ENCODE results near the gene GAS7.
A peak's percentile ranks its signal among the peaks of the same experiment; 100 is the strongest.
"Not testable (repeated sequence)": the region's sequence is repeated elsewhere in the genome, so short reads cannot be mapped to it uniquely, and the experiment has no call there.

Gene GAS7

DNA sequence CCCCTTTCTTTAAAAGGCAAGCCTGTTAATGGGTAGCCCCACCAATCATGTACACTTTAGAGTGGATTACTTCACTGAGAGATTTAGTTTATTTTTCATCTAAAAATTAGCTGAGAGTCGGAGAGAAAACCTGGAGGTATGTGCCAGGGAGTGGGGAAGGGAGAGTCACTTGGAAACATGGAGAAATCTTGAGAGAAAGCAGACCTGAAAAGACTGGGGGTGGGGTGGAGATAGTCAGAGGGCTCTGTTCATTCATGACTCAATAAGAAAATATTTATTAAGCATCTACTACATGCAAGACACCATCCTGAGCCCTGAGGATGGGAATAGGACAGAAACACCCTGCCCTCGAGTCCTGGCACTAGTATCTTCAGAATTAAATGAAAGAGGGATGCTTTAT lies 265.9 kb downstream of the GAS7 start:
- no peak for DNase-seq

- no peak for DNase-seq
Measured at GRCh38 chr17:9931144-9931741, 267.2 kb downstream of the GAS7 start.

DNA sequence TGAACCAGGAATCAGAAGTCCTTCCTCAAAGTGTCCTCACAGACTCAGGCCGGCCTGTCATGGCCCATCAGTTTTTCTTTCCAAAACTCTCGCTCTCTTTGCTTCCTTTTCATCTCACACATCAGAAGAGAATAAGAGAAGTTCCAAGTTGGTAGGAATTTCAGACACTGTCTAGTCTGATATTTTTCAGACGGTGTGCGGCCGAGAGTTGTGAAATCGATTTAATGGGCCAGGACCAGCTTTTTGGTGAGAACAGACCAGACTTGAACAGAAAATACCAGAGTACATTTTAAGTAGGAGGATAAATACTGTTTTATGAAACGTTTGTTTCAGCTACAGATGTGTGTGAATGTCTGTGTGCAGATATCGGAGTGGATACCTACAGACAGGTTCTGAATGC lies 268.5 kb downstream of the GAS7 start:
- no peak for DNase-seq

GRCh38 chr17:9928601-9929333 lies 269.6 kb downstream of the GAS7 start:
- DNase-seq: no peak

DNA sequence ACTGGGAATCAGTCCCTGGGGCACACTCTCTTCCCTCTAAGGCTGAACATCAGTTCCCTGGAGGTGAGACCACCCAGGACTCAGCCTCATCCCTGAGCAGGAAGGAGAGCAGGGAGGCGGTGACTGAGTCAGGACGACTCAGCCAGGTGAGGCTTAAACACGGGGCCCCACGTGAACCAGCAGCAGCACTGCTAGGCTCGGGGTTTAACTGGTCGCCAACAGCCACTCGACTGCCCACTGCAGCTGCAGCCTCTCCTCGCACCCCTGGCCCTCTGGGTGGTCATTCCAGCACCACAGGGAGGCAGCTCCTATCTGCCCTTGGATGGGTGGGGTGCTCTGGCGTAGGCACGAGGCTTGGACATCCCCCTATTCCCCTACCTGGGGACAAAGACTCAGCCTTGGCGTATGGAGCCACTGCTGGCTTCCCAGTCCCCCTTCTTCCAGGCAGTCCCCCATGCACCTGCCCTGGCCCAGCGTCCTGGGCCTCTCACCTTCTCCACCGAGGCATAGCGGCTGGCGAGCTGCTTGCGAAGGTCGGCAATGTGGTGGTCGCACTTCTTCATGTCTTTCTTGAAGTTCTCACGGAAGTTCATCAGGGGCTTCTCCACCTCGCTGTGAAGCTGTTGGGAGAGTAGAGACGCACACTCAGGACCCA lies 272.1 kb downstream of the GAS7 start:
- no peak for DNase-seq

GRCh38 chr17:9925457-9925856 lies 272.9 kb downstream of the GAS7 start:
- no peak for DNase-seq

- DNase-seq: peak; percentile 16
Measured at GRCh38 chr17:9924735-9925191, 273.6 kb downstream of the GAS7 start.

GRCh38 chr17:9922012-9922848 lies 276.2 kb downstream of the GAS7 start:
- no peak for DNase-seq

DNA sequence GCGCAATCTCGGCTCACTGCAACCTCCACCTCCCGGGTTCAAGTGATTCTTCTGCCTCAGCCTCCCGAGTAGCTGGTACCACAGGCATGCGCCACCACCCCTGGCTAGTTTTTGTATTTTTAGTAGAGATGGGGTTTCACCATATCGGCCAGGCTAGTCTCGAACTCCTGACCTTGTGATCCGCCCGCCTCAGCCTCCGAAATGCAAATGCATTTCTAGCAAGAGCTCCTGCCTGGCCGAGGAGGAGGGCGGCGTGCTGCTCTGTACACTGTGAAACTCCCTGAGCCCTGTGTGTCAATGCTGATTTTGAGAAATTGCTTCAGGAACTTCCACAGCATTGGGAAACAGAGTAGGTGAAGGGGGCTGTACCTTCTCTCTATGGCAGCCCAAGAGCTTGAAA lies 277.2 kb downstream of the GAS7 start:
- DNase-seq: not testable (repeated sequence)

- no peak for DNase-seq
Measured at GRCh38 chr17:9918804-9919352, 279.5 kb downstream of the GAS7 start.

DNA sequence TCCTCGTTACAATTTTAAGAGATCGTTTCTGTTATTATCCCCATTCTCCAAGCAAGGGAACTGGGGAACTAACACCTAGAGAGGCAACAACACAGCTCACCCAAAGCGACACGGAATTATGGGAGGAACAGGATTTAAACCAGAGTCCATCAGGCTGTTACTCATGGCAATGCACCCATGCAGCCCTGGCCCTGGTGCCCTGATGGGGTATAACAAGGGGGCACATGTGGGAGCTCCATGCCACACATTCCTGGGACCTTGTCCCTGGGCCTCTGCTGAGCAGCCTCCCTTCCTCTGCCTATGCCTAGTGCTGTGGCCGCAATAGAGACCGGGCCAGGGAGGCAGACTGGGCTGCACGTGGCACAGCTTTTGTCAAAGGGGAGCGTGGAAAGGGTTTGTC lies 280.1 kb downstream of the GAS7 start:
- no peak for DNase-seq

DNA sequence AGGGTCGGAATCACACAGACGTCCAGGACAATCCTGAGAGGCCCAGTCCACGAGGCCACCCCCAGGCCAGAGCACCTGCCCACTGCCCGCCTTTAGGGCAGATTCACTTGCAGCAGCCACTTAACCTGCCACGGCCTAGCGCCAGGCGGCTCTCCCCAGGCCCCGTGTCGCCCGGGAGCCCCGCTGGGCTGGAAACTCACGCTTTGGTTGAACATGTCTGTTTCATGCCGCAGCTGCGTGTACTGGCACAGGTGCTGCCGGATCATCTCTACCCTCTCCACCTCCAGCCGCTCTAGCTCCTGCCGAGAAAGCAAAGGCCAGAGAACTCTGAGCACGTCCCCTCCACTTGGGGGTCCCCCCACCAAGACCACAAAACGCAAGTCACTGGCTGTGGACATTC lies 280.6 kb downstream of the GAS7 start:
- DNase-seq: no peak

- DNase-seq: no peak
Measured at GRCh38 chr17:9917131-9917530, 281.3 kb downstream of the GAS7 start.

DNA sequence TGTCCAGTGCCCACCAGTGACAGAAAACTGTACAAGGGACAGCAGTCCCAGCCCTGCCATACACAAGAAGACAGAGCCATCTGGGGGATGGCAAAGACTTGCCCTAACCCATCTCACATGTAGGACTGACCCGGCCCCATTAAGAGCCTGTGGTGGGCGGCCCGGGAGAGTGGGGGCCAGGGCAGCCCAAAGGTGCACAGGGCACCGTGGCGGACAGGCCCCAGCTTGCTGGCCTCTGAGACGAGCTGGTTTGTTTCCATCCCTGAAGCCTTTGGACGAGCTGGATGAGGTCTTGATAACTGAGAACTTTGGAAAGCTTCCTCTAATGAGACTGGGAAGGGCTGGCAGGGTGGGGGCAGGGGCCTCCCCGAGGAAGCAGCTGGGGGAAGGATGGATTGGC lies 282.3 kb downstream of the GAS7 start:
- DNase-seq: no peak

GRCh38 chr17:9913476-9913875 lies 284.9 kb downstream of the GAS7 start:
- DNase-seq: no peak

- DNase-seq: no peak
Measured at GRCh38 chr17:9912121-9913099, 286.0 kb downstream of the GAS7 start.

GRCh38 chr17:9911089-9911488 lies 287.3 kb downstream of the GAS7 start:
- DNase-seq: no peak

DNA sequence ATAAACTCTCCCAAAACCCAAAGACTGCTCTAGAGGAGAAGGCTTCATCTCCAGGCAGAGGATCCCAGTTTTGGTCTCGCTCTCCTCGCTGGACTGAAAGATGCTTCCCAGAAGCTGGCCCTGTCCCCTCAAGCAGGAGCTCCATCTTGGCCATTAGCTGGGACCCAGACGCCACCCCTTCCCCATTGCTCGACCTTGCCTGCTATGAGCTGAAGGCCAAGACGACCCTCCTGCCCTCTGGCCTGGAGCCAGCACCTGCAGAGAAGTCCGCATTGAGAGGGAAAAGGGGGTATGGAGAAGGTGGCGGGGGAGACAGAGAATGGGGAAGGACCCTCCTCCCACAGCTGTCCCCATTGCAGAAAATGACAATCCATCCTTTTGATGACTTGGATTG lies 289.8 kb downstream of the GAS7 start:
- DNase-seq: no peak

- no peak for DNase-seq
Measured at GRCh38 chr17:9907883-9908648, 290.3 kb downstream of the GAS7 start.

GRCh38 chr17:9907131-9907530 lies 291.3 kb downstream of the GAS7 start:
- no peak for DNase-seq

GRCh38 chr17:9906616-9907015 lies 291.8 kb downstream of the GAS7 start:
- no peak for DNase-seq
